Measurements from ENCODE around the gene HOXB8. TPM values are rescaled to one million over a fixed set of nuclear protein-coding genes. Genes with fewer than 3 reads are reported as not detected.

Gene HOXB8
- total and polyA plus RNA-seq, 2 of the 13 experiments (the other 11 are each of a cell fraction or from before 2014, with no cell fraction given), result not detected

DNA sequence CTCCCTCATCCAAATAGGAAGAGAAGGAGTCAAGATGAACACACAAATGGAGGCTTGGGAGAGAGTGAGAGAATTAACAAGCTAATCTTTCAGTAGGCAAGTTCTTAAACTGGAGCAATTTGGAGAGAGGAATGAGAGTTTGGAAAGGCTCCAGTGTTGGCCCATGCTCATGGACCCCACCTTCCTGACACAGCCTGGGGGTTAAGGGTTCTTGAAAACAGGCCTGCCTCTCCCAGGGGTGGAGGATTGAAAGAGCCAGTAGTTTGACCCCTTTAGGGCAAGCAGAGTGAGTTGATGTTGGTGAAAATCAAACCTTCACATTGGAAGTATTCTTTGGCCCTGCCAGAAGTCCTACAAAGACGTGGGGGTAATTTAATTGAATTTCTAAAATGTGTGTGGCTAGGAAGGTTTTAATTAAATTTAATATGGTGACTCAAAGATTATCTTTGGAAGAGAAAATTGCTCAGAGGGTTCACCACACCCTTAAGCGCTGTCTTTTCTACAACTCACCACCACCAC lies 30.8 kb downstream of the HOXB8 start:
- ChIA-PET POLR2A (no interaction called here), CTCF (ENCODE audit: low intra/inter-chr PET ratio, low total read pairs) (no interaction called here)
- Histone ChIP-seq H3K4me3 (replicated peaks in 1 of 3; ENCODE audit: insufficient read depth in 1 of 3, low read depth in 2 of 3, low read length in 3 of 3) (no peak overlapping the region), H3K9ac (ENCODE audit: insufficient read depth, low read depth, low read length) (no peak overlapping the region), H2AFZ (ENCODE audit: low read length) (no peak overlapping the region), H3K9me3 (ENCODE audit: low read length) (no peaks in the 10 kb centered on the region), H3K27ac (ENCODE audit: extremely low read length, insufficient read depth, low read length) (no peak overlapping the region), H3K79me2 (ENCODE audit: insufficient read depth, low read length) (no peaks in the 10 kb centered on the region), H3K4me1 (ENCODE audit: insufficient read depth, low read length) (peaks cover 7% of the 10 kb centered on the region; the same call in 1 of the 2 replicates), H3K36me3 (replicated peaks in 1 of 2; ENCODE audit: control insufficient read depth in 1 of 2, insufficient read depth in 2 of 2, low read length in 2 of 2) (no peaks in the 10 kb centered on the region), H4K20me1 (ENCODE audit: insufficient read depth, low read length) (peaks cover 4% of the 10 kb centered on the region; the same call in 1 of the 2 replicates), H3K27me3 (ENCODE audit: control insufficient read depth in 1 of 2, insufficient read depth in 2 of 2, low read length in 2 of 2) (peaks cover 31 to 95% of the 10 kb centered on the region in 2 experiments), H3K4me2 (ENCODE audit: low read depth, low read length) (no peak overlapping the region)
- intact Hi-C loops (cut with micrococcal nuclease; ENCODE audit: unreplicated experiment), result no loop called here
- BruUV-seq (replicated peaks), result no TSS peak
- 6% methylated on average over 2 of the region's 2 CpGs for WGBS (ENCODE audit: low lambda C conversion rate)
- DNase-seq (ENCODE audit: low spot score), result no peak
- no peak for ATAC-seq
- no peak for FAIRE-seq
- in situ Hi-C loops (cut with HindIII; ENCODE audit: extremely low pct_ligation_motif_present, low pct_unique_long_range_greater_than_20kb), result no loop called here
- TF ChIP-seq ZSCAN29 (CRISPR knock-in tag; conservative IDR thresholded peaks at IDR 0.05), result no peak
- TF ChIP-seq ZMYM4 (CRISPR knock-in tag; IDR thresholded peaks at IDR 0.05), result no peak
- no peak for TF ChIP-seq ZNF567 (CRISPR knock-in tag; IDR thresholded peaks at IDR 0.05; ENCODE audit: borderline replicate concordance)
- TF ChIP-seq DR1 (CRISPR knock-in tag; IDR thresholded peaks at IDR 0.05), result no peak
- TF ChIP-seq HMGA1 (CRISPR knock-in tag; conservative IDR thresholded peaks at IDR 0.05), result no peak
- TF ChIP-seq PITX1 (CRISPR knock-in tag; IDR thresholded peaks at IDR 0.05), result no peak
- TF ChIP-seq, protein P1, sequence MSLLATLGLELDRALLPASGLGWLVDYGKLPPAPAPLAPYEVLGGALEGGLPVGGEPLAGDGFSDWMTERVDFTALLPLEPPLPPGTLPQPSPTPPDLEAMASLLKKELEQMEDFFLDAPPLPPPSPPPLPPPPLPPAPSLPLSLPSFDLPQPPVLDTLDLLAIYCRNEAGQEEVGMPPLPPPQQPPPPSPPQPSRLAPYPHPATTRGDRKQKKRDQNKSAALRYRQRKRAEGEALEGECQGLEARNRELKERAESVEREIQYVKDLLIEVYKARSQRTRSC (CRISPR knock-in tag; IDR thresholded peaks at IDR 0.05; ENCODE audit: low read depth), result no peak
- TF ChIP-seq ERF (CRISPR knock-in tag; IDR thresholded peaks at IDR 0.05), result no peak
- no peak for TF ChIP-seq ZNF251 (CRISPR knock-in tag; IDR thresholded peaks at IDR 0.05)
- no peak for TF ChIP-seq ZNF850 (CRISPR knock-in tag; conservative IDR thresholded peaks at IDR 0.05)
- TF ChIP-seq ZFP62 (CRISPR knock-in tag; IDR thresholded peaks at IDR 0.05), result no peak
- TF ChIP-seq ZNF20 (CRISPR knock-in tag; IDR thresholded peaks at IDR 0.05), result no peak
- TF ChIP-seq, protein P2, sequence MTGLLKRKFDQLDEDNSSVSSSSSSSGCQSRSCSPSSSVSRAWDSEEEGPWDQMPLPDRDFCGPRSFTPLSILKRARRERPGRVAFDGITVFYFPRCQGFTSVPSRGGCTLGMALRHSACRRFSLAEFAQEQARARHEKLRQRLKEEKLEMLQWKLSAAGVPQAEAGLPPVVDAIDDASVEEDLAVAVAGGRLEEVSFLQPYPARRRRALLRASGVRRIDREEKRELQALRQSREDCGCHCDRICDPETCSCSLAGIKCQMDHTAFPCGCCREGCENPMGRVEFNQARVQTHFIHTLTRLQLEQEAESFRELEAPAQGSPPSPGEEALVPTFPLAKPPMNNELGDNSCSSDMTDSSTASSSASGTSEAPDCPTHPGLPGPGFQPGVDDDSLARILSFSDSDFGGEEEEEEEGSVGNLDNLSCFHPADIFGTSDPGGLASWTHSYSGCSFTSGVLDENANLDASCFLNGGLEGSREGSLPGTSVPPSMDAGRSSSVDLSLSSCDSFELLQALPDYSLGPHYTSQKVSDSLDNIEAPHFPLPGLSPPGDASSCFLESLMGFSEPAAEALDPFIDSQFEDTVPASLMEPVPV (CRISPR knock-in tag; IDR thresholded peaks at IDR 0.05), result no peak
- TF ChIP-seq TCF7L2 (IDR thresholded peaks at IDR 0.05; ENCODE audit: low read depth, low read length), result no peak
- no peak for TF ChIP-seq ZNF138 (CRISPR knock-in tag; IDR thresholded peaks at IDR 0.05; ENCODE audit: low read depth)
- TF ChIP-seq, protein P3, sequence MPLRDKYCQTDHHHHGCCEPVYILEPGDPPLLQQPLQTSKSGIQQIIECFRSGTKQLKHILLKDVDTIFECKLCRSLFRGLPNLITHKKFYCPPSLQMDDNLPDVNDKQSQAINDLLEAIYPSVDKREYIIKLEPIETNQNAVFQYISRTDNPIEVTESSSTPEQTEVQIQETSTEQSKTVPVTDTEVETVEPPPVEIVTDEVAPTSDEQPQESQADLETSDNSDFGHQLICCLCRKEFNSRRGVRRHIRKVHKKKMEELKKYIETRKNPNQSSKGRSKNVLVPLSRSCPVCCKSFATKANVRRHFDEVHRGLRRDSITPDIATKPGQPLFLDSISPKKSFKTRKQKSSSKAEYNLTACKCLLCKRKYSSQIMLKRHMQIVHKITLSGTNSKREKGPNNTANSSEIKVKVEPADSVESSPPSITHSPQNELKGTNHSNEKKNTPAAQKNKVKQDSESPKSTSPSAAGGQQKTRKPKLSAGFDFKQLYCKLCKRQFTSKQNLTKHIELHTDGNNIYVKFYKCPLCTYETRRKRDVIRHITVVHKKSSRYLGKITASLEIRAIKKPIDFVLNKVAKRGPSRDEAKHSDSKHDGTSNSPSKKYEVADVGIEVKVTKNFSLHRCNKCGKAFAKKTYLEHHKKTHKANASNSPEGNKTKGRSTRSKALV (CRISPR knock-in tag; IDR thresholded peaks at IDR 0.05), result no peak
- no peak for TF ChIP-seq PPARG (CRISPR knock-in tag; conservative IDR thresholded peaks at IDR 0.05)
- TF ChIP-seq, protein P4, sequence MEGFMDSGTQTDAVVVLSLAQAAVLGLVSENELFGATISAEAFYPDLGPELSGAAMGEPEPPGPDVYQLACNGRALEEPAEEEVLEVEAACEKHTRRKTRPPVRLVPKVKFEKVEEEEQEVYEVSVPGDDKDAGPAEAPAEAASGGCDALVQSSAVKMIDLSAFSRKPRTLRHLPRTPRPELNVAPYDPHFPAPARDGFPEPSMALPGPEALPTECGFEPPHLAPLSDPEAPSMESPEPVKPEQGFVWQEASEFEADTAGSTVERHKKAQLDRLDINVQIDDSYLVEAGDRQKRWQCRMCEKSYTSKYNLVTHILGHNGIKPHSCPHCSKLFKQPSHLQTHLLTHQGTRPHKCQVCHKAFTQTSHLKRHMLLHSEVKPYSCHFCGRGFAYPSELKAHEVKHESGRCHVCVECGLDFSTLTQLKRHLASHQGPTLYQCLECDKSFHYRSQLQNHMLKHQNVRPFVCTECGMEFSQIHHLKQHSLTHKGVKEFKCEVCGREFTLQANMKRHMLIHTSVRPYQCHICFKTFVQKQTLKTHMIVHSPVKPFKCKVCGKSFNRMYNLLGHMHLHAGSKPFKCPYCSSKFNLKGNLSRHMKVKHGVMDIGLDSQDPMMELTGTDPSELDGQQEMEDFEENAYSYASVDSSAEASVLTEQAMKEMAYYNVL (CRISPR knock-in tag; IDR thresholded peaks at IDR 0.05; ENCODE audit: borderline replicate concordance), result no peak

Data from HepG2 (cell line).